Prostate gland (tissue), 2 donors: ENCODE measurements around the gene POLR1B.

Source experiments
- POLR2A ChIP-seq: fragments of 450-650 bp; IDR thresholded peaks from one replicate; pipeline ENCODE4 v1.6.1; 2016; ENCODE audit warnings: antibody characterized with exemption, mild to moderate bottlenecking
- POLR2AphosphoS5 ChIP-seq: sonication (generic); formaldehyde crosslinking; IDR thresholded peaks from one replicate; pipeline ENCODE4 v1.6.1; 2017; ENCODE audit warnings: antibody characterized with exemption
- TF ChIP-seq, protein P1 (sequence below), 4 experiments: fragments of 200-600 bp in 2 of 4; fragments of 450-650 bp in 2 of 4; sonication (generic) in 2 of 4; IDR thresholded peaks; 1 replicate in 3 of 4; 2 replicates in 1 of 4; pipeline ENCODE4 v1.5.1; 2016 to 2019; ENCODE audit warnings: antibody characterized with exemption in 4 of 4, mild to moderate bottlenecking in 2 of 4, moderate library complexity in 2 of 4

GRCh38 chr2:112607680-112608438 lies 65.6 kb downstream of the POLR1B start:
- no peak for TF ChIP-seq POLR2AphosphoS5
- no peak for TF ChIP-seq POLR2A
- TF ChIP-seq, protein P1, sequence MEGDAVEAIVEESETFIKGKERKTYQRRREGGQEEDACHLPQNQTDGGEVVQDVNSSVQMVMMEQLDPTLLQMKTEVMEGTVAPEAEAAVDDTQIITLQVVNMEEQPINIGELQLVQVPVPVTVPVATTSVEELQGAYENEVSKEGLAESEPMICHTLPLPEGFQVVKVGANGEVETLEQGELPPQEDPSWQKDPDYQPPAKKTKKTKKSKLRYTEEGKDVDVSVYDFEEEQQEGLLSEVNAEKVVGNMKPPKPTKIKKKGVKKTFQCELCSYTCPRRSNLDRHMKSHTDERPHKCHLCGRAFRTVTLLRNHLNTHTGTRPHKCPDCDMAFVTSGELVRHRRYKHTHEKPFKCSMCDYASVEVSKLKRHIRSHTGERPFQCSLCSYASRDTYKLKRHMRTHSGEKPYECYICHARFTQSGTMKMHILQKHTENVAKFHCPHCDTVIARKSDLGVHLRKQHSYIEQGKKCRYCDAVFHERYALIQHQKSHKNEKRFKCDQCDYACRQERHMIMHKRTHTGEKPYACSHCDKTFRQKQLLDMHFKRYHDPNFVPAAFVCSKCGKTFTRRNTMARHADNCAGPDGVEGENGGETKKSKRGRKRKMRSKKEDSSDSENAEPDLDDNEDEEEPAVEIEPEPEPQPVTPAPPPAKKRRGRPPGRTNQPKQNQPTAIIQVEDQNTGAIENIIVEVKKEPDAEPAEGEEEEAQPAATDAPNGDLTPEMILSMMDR (IDR thresholded peaks at IDR 0.05) = no peak
